GM19397 (cell line): ENCODE measurements around the gene CCL4L2.
"Not testable (repeated sequence)": the region's sequence is repeated elsewhere in the genome, so short reads cannot be mapped to it uniquely, and the experiment has no call there.

Experiments used
- ATAC-seq: cut with Tn5 transposase; IDR thresholded peaks from one replicate; pipeline ENCODE4 v1.9.1; 2021; ENCODE audit warnings: mild to moderate bottlenecking, moderate library complexity; ENCODE audit not compliant: unreplicated experiment

Gene CCL4L2

GRCh38 chr17:36194832-36195433 lies 15.9 kb upstream of the CCL4L2 start:
- not testable (repeated sequence) for ATAC-seq

GRCh38 chr17:36195434-36196130 lies 15.3 kb upstream of the CCL4L2 start:
- ATAC-seq = no peak

DNA sequence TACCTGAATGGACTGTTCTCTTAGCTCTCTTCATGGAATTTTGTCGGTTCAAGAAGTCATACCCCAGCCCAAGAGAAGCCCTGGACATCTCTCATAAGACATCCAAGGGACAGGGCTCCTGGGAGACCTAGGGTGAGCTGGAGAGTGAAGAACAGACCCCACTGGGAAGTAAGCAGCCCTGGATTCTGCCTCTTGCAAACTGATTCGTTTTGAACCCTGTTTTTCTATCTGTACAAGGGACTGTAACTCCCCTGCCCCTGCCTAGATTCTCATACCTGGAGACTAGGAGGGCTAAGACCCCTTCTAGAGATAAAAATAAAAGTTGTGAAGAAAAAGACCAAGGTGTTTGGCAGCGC lies 14.8 kb upstream of the CCL4L2 start:
- ATAC-seq = no peak

- ATAC-seq = peak; percentile 15
These were observed 13.5 kb upstream of the CCL4L2 start for GRCh38 chr17:36197387-36197703.

- no peak for ATAC-seq
These were observed 11.9 kb upstream of the CCL4L2 start for GRCh38 chr17:36198831-36199465.

DNA sequence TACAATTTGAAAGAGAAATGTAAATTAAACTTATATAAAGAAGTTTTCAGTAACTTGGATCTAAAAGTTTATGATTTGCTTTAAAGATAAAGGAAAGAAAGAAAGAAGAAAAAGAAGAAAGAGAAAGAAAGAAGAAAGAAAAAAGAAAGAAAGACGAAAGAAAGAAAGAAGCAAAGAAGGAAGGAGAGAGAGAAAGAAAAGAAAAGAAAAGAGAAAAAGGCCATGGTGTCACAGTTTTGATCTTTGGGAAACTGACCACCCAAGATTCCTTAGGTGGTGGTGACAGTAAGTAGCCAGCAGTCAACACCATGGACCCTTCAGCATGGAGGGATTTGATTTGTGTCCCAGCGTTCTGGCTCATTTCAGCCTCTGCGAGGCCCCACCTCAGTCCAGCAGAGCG lies 9.8 kb upstream of the CCL4L2 start:
- ATAC-seq = not testable (repeated sequence)

GRCh38 chr17:36201506-36201905 lies 9.4 kb upstream of the CCL4L2 start:
- peak; percentile 27 for ATAC-seq

- no peak for ATAC-seq
These were observed 7.5 kb upstream of the CCL4L2 start for GRCh38 chr17:36203335-36203734.

DNA sequence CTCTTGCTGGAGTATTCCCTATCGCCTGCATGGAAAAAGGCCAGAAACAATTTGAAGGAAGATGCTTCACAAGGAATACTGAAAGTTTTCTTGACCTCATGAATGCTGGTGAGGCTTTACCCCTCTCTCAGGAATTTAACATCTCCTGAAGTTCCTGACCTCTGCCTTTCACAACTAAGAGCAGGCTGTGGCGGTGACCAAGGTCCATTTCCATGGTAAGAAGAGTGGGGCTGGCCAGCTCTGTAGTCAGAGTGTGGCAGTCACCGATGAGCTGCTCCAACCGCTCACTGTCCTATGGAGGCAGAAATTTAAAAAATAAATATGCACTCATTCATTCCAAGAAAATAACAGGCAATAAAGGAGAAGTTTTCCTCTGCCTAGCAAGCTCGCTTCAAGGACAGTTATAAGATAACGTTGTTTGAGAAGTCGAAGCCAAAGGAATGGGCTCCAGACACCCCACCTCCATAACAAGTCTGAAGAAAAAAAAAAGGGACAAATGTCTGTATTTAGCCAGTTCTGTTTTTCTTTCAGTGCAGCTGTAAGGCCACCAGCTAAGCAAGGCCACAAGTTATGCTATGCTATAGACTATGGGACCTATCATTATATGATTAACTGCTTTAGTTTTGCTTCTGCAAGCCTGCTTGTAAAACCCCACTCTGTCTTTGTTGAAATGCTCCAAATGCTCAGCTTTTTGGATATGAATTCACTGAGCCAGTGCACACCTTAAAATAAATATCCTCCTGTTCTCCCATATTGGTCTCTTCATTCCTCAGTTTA lies 6.0 kb upstream of the CCL4L2 start:
- no peak for ATAC-seq

DNA sequence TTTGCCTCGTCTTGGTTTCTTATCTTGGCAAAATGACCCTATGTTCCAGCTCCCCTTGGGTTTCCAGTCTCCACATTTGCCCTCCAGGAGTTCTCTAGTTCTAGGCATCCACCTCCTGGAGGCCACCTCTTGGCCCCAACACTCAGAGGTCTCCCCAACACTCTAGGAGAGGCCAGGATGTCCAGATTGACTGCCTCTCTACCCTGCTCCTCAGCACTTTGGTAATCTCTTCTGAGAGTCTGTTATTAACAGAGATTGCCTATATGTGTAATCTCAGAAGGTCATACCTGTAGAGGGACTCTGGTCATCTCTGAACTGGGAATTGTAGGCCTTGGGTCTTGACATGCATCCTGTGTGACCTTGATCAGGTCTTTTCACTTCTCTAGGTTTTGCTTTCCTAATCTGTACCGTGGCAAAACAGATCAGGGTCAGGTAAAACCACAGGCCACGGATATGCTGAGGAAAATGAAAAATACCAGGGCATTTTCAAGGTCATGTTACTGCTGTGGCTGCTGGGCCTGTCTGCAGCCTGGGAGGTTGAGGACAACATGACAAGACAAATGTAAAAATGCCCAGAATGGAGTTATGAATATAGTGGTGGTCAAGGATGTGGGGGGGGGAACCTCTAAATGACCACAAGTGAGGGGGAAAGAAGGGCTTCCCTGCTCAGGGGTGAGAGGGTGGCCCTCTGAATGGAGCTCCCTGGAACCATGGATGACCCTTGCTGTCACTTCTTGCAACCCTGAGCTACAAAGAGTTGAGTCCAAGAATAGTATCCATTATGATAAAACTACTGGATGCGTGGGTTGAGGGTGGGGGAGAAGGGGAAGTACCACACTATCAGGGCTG lies 5.0 kb upstream of the CCL4L2 start:
- no peak for ATAC-seq

- ATAC-seq = not testable (repeated sequence)
These were observed 4.4 kb upstream of the CCL4L2 start for GRCh38 chr17:36206486-36206821.

DNA sequence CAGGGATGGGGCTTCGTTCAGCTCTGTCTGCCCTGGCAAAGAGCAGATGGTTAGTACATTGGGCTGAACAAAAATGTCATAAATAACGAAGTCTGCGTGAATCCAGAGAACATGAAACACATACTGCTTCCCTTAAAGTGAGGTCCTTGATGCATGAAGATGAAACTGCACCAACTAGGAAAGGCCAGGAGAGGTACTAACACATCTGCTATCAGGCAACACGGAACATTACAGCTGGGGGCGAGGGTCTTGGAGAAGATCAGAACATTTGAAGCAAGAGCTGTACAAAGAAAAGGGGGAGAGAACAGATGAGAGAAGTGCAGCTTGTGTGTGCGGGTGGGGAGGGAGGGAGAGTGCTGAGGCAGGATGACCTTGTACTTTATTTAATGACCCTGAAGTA lies 3.5 kb upstream of the CCL4L2 start:
- ATAC-seq = not testable (repeated sequence)

DNA sequence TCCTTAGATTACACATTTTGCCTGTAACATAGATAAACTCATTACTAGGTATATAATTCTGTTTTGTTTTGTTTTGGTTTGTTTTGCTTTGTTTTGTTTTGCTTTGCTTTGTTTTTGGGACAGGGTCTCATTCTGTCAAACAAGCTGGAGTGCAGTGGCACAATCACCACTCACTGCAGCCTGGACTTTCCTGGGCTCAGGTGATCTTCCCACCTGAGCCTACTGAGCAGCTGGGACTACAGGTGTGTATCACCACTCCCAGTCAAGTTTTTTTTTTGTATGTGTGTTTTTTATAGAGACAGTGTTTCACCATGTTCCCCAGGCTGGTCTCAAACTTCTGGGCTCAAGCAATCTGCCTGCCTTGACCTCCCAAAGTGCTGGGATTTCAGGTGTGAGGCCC lies 1.3 kb upstream of the CCL4L2 start:
- ATAC-seq = no peak

GRCh38 chr17:36211484-36212271 lies 815 bp downstream of the CCL4L2 start:
- ATAC-seq = not testable (repeated sequence)

- ATAC-seq = no peak
These were observed 1.4 kb downstream of the CCL4L2 start for GRCh38 chr17:36212272-36212605.

GRCh38 chr17:36212966-36213365 lies 2.1 kb downstream of the CCL4L2 start:
- no peak for ATAC-seq

GRCh38 chr17:36213695-36214094 lies 2.8 kb downstream of the CCL4L2 start:
- no peak for ATAC-seq

- ATAC-seq = no peak
These were observed 4.1 kb downstream of the CCL4L2 start for GRCh38 chr17:36214918-36215317.

- ATAC-seq = not testable (repeated sequence)
These were observed 4.8 kb downstream of the CCL4L2 start for GRCh38 chr17:36215406-36216308.
